Pulmonary artery endothelial cell (primary cell): ENCODE data around the gene TNFAIP8L3. TPM values are rescaled to one million over a fixed set of nuclear protein-coding genes. Genes with fewer than 3 reads are reported as not detected.
A peak's percentile ranks its signal among the peaks of the same experiment; 100 is the strongest.

Experiments
- DNase-seq: peaks from one replicate; pipeline ENCODE4 v3.0.0-alpha.2; 2011; ENCODE audit warnings: low read depth, low spot score
- total RNA-seq: library from RNA; depleted of rRNA; stranded (reverse); fragments of >200 nt; gene quantifications from 2 replicates; pipeline ENCODE4 v1.2.3, GENCODE V29; 2014

Gene TNFAIP8L3
- total RNA-seq, 1 donor from 2014 or later = 62.5 TPM

DNA sequence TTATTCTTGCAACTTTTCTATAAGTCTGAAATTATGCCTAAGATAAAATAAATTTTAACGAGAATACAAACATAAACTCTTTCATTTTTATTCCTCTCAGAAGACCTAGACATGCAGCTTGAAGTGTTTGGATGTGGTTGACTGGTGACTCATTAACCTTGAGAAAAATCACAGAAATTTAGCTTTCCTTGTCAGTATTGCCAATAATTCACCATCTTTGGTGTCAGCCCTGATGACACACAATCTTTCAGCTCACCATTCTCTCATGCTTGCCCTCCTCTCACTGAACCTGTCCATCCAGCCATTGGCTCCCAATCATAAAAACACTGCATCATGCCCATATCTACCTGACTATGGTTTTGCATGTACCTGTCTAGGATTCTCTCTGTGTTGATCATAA is 22.6 kb upstream of the TNFAIP8L3 start:
- DNase-seq = no peak

DNA sequence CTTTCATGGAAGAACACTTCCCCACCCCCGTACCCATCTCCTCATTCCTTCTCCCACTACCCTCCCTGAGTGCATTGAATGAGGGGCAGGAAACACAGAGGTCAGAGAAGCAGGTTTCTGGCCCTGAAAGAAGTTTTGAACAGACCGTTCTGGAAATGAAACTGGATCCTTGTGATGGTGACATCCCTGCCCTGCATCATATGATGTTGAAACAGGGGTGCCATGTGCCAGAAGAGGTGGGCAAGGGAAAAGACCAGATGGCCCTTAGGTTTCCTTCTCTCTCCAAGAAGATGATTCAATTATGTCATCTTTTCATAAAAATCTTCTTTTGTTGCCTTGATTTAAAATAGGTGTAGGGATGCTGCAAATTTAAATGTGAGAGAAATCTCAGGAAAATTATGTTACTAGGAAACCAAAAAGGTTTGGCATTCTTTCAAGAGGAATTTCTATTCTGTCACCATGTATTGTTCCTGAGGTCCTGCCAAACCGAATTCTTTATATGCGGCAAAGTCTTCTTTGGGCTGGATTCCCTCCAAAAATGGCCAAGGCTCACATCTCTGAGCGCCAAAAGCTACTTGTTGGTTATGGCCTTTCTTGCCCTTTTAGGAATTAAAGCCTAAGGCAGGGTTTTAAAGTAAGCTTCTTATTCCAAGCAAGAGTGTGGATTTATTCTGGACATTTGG is 19.9 kb upstream of the TNFAIP8L3 start:
- peak; percentile 41 for DNase-seq

DNA sequence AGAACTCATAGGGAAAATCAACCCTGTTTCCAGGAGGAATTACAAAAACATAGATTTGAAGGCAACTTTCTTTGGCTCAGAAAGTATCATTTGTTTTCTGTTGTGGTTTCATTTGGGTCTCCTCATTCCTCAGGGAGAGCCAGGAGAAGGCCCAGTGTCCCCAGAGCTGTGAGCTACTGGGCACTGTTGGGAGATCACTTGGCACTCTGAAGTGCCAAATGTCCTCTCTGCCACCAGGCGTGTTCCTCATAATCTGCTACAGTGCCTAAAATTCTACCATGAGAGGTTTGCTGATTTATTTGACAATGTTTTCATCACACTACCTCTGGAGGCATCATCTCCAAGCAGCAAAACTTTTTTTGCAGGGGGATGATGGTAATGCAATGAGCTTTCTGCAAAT is 17.4 kb upstream of the TNFAIP8L3 start:
- no peak for DNase-seq

GRCh38 chr15:51111061-51111460 is 16.4 kb upstream of the TNFAIP8L3 start:
- DNase-seq = no peak

DNA sequence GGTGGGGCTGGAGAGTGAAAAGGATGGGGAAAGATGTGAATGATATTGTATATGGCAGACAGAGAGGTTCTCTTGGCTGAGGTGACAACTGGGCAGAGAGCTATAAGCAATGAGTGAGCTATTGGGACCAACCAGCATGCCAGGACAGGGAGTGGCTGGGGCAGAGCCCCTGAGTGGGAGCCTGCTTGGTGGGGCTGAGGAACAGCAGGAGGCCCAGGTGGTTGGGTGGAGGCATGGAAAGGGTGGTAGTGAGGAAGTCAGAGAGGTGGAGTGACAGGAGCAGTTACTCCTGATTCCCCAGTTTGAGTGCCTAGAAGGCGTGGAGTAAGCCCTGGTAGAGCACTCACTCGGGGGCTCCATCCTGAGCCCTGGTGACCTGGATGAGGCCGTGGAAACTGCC is 15.5 kb upstream of the TNFAIP8L3 start:
- no peak for DNase-seq

- DNase-seq = no peak
Observed at GRCh38 chr15:51108933-51109550, 14.3 kb upstream of the TNFAIP8L3 start.

DNA sequence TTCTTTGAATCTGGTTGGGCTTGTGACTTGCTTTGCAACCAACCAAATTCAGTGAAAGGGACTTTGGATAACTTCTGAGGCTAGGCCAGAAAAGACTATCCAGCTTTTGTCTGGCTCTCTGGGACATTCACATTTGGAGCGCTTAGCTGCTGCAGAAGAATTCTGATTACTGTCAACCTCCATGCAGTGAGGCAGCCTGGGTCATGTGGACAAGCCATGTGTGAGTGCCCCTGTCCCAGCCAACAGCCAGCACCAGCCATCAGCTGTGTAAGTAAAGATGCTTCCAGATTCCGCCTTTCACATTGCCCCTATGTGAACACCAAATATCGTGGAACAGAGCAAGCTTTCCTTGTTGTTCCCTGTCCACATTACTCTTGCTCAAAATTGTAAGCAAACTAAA is 12.9 kb upstream of the TNFAIP8L3 start:
- DNase-seq = no peak

DNA sequence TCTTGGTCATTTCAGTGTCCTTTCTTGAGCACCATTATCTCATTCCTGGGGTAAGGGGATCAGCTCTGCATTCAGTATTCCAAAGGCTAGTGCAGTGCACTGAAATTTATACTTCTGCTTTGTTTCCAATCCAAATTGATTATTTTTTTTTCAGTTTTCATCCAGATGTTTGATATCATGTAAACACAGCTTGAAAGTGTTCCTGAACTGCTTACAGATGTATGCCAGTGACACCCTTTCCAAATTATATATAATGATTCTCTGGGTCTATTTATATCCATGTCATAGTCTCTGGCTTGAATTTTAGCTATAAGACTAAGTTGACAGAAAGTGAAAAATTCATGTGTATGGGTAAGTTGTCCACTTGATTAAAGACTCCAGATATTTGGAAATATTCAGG is 11.8 kb upstream of the TNFAIP8L3 start:
- no peak for DNase-seq

- no peak for DNase-seq
Observed at GRCh38 chr15:51105430-51106016, 10.8 kb upstream of the TNFAIP8L3 start.

- no peak for DNase-seq
Observed at GRCh38 chr15:51104512-51104911, 9.8 kb upstream of the TNFAIP8L3 start.

- DNase-seq = no peak
Observed at GRCh38 chr15:51103330-51103729, 8.6 kb upstream of the TNFAIP8L3 start.

GRCh38 chr15:51100785-51101489 is 6.2 kb upstream of the TNFAIP8L3 start:
- no peak for DNase-seq

GRCh38 chr15:51099185-51099584 is 4.5 kb upstream of the TNFAIP8L3 start:
- no peak for DNase-seq

DNA sequence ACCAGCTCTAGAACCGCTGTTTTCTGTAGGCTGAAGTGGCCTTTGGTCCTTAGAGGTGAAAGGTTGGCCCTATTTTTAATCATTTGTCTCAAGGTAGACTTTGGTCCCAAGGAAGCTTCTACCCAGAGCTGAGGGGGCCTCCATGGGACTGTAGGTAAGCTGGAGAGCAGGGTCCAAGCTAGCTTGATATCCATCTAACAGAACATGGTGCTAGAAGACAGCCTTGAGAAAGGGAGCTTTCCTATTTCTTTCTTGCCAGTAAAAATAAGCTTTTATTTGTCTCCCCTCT is 3.6 kb upstream of the TNFAIP8L3 start:
- no peak for DNase-seq

DNA sequence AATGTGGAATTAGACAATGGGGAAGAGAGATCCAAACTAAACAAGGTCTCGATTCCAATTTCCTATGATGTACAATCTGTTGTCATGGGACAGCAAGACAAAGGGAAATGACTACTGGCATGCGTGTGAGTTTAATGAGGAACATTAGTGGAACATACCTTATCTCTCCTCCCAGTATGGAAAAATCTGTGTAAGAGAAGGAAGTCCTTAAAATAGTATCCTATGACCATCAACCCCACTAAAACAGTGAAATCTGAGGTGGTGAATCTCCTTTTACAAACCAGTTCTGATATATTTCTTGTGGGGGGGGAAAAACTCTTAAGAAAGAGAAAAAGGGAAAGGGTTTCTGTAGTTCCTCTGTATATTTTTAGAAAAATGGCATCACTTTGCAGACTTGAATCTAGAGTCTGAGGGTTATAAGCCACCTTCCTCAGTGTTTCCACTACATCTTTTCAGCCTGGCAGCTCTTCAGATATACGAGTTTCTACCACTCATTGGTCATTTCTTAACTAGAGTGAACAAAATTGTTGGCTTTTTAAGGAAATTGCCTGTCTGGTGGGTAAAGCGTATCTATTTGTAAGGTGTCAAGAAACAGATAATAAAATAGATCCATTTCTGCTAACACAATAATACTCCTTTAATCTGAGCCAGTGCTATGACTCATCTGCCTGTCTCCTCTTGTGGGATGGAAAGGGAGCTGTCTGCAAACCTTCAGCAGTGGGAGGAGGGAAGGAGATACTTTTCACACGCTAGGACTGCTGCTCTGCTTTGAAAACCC is 3.0 kb upstream of the TNFAIP8L3 start:
- peak; percentile 95 for DNase-seq

- peak; percentile 48 for DNase-seq
Observed at GRCh38 chr15:51096976-51097375, 2.3 kb upstream of the TNFAIP8L3 start.

DNA sequence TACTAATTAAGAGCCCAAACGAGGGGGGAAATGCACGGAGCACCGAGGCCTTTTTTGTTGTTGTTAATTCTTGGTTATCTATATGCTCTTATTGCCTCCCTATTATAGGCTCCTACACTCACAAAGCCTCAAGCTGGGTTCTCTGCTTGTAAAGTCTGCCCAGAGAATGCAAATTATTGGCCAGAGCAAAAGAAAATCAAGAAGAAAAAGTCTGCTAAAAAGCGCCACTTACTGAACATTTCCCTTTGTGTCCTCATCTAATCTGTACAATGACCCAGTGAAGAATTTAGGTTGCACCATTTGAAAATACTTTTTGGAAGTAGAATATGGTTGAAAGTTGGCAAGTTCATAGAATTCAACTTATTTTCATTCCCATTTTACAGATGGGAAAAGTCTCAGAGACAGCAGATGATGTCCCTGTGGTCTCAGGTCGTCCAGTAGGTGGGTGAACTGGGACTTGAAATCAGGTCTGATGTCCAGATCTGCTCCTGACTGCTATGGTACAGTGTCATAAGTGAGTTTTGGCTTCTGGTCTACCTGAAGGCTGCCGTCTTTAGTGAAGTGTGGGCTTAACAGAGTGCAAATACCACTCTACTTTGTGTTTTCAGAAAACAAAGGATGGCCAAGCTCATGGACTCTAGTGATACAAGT is 1.1 kb upstream of the TNFAIP8L3 start:
- DNase-seq = no peak

- no peak for DNase-seq
Observed at GRCh38 chr15:51093839-51094605, 684 bp downstream of the TNFAIP8L3 start.

GRCh38 chr15:51093488-51093838 is 1.2 kb downstream of the TNFAIP8L3 start:
- no peak for DNase-seq

DNA sequence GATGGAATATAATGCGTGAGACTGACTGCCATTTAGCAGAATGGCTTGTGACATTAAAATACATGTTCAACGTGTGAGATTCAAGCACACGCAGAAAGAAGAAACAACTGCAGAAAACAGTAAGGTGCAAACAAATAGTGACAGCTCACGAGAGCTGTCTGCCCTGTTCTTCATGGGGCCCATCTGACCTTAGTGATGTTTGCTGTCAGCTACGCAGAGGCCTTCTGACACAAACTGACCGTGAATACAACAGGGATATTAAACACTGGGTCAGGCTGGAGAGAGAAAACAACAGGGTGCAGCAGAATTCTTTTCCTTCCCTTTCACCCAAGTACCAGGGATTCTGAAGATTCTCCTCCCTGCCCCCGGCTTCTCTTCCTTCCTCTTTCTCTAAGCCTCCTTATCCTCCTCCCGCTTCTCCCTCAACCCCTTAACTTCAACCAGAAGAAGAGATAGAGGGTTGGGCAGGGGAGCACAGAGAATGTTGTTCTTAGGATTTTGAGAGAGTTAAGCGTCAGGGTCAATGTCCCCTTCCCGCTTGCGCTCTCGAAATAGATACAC is 2.1 kb downstream of the TNFAIP8L3 start:
- no peak for DNase-seq
